IMR-90 (cell line): ENCODE data around the gene FAM124A.

Experiments
- BHLHE40 ChIP-seq: fragments of 150-350 bp; IDR thresholded peaks from 2 replicates; pipeline ENCODE4 v1.6.1; 2016; ENCODE audit warnings: mild to moderate bottlenecking, low read depth, low read length
- CTCF ChIP-seq: conservative IDR thresholded peaks from 2 replicates; pipeline ENCODE4 v1.5.1; 2012; ENCODE audit warnings: mild to moderate bottlenecking, low read depth, low read length, improper control_type of control experiment
- POLR2A ChIP-seq: IDR thresholded peaks from 2 replicates; pipeline ENCODE4 v1.6.1; 2012; ENCODE audit warnings: mild to moderate bottlenecking, low read depth, low read length
- USF2 ChIP-seq: fragments of 150-350 bp; IDR thresholded peaks from 2 replicates; pipeline ENCODE4 v1.6.1; 2017; ENCODE audit warnings: mild to moderate bottlenecking, antibody characterized with exemption, low read length, low read depth

GRCh38 chr13:51324714-51325420, 102.7 kb downstream of the FAM124A start:
- TF ChIP-seq CTCF (no peak), BHLHE40 (no peak), POLR2A (no peak), USF2 (no peak)
